HG03439 (cell line): ENCODE results near the gene STAT5B.
"Not testable (repeated sequence)": the region's sequence is repeated elsewhere in the genome, so short reads cannot be mapped to it uniquely, and the experiment has no call there.

Experiments used
- ATAC-seq: cut with Tn5 transposase; IDR thresholded peaks from one replicate; pipeline ENCODE4 v1.9.1; 2021; ENCODE audit warnings: mild to moderate bottlenecking, moderate library complexity; ENCODE audit not compliant: unreplicated experiment

STAT5B gene

DNA sequence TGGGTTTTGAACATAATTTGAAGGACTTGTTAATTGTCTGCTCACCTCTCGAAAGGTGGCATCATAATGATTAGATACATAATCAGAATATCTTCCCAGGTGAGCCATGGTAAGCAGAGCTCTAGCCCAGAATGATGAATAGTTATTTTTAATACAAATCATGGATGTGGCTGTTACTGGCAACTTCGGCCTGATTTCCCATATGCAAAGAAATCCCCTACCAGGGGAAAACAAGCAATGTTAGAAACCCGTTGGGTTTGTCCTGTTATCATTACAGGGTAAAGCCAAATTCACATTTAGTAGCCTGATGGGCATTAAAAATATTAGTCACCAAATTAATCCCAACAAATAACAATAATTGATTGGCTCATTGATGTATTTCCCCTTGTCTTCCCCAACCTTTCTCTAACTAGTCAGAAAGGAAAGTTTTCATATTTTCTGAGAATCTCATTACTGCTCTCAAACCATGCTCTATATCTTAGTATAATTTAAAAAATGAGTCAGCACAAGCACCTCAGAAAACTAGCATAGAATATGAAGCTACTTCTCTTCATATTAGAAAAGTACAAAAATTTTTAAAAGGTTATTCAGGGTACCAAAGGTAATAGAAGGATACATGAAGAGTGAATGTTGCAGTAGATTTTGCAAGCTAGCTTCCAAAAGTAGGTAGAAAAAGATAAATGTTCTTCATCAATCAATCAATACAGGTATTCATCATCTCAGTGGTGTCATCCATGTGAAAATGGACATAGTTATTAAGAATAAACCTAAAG, 5.0 kb downstream of the STAT5B start:
- no peak for ATAC-seq

DNA sequence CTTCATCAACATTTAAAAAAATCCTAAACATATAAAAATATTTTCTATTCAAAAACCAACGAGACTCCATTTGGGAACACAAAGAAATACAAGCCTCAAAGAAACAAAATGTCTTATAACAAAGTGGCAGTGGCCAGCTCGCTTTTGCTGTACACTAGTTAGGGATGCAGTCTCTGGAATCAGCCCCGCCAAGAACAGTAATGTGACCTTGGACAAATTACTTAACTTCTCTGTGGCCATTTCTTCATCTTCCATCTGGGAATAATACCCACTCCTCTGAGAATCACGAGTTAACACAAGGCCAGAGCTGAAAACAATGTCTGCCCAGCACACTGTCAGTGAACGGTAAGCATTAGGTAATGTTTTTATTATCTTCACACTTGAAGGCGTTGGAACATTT, 5.6 kb downstream of the STAT5B start:
- no peak for ATAC-seq

DNA sequence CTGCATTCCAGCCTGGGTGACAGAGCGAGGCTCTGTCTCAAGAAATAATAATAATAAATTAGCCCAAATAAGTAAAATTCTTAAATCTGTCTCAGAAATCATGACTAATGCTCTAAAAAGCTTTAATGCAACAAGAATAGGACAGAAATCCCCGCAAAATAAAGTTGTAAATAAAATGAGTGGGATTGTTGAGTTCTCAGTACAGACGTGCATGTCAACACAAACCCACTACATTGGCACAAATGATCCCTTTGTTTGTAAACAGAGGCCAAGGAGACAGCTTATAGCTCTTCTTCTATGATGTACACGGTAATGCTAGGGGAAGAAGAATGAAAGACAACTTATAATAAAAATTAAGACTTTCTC, 6.0 kb downstream of the STAT5B start:
- no peak for ATAC-seq

DNA sequence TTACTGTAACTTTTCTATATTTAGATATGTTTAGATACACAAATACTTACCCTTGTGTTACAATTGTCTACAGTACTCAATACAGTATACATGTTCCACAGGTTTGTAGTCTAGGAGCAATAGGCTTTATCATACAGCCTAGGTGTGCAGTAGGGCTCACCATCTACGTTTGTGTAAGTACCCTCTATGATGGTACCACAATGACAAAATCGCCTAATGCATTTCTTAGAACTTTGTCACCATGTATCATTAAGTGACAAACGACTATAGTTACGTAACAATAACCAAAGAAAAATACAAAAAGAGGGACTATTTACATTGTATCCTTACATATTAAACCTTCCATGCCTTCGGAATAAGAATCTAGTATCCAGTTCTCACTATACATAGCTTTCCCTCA, 8.0 kb downstream of the STAT5B start:
- no peak for ATAC-seq

DNA sequence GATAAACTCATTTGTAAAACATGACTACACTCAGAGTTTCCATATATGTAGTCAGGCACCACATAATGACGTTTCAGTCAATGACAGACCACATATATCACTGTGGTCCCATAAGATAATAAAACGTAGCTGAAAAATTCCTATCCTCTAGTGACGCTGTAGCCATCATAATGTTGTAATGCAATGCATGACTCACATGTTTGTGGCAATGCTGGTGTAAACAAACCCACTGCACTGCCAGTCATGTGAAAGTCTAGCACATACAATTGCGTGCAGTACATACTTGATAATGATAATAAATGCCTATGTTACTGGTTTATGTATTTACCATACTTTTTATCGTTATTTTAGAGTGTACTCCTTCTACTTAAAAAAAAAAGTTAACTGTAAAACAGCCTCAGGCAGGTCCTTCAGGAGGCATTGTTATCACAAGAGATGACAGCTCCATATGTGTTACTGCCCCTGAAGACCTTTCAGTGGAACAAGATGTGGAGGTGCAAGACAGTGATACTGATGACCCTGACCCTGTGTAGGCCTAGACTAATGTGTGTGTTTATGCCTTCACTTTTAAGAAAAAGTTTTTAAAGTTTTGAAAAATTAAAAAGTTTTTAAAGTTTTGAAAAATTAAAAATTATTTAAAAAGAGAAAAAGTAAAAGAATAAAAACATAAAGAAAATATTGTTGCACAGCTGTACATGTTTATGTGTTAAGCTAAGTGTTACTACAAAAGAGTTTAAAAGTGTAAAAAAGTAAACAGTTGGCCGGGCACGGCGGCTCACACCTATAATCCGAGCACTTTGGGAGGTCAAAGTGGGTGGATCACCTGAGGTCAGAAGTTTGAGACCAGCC, 9.0 kb downstream of the STAT5B start:
- no peak for ATAC-seq

DNA sequence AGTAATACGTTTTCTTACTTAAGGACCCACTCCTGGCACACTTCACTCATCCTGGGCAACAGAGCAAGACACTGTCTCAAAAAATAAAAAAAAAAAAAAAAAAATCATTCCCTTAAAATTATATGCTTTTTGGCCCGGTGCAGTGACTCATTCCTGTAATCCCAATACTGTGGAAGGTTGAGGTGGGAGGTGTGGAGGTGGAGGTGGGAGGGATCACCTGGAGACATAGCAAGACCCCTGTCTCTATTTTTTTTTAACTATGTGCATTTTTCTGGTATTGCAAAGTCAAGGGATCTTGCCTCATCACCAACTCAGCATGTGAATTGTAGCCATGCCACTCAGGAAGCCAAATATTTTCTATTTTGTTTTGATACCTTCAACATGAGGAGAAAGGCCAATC, 9.7 kb downstream of the STAT5B start:
- no peak for ATAC-seq

DNA sequence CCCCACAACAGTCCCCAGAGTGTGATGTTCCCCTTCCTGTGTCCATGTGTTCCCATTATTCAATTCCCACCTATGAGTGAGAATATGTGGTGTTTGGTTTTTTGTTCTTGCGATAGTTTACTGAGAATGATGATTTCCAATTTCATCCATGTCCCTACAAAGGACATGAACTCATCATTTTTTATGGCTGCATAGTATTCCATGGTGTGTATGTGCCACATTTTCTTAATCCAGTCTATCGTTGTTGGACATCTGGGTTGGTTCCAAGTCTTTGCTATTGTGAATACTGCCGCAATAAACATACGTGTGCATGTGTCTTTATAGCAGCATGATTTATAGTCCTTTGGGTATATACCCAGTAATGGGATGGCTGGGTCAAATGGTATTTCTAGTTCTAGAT, 11.8 kb downstream of the STAT5B start:
- not testable (repeated sequence) for ATAC-seq

DNA sequence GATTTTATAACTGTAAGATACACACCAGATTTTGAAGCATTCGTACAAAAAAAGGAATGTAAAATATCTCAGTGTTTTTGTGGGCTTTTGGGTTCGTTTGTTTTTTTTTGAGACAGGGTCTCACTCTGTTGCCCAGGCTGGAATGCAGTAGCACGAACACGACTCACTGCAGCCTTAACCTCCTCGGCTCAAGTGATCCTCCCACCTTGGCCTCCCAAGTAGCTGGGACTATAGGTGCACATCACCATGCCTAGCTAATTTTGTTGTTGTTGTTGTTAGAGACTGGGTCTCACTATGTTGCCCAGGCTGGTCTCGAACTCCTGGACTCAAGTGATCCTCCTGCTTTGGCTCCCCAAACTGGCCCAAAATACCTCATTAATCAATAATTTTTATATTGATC, 15.9 kb downstream of the STAT5B start:
- ATAC-seq, result no peak

DNA sequence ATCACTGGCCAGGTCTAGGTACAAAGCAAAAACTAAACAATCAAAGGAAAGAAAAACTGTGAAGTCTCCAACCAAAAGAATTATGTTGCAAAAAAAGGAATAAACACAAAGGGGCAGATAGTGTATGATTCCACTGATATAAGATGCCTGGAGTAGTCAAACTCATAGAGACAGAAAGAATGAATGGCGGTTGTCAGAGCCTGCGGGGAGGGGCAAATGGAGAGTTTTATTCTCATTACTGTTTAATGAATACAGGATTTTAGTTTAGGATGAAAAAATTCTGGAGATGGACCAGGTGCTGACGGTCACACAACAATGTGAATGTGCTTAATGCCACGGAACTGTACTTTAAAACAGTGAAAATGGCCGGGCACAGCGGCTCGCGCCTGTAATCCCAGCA, 20.7 kb downstream of the STAT5B start:
- no peak for ATAC-seq

DNA sequence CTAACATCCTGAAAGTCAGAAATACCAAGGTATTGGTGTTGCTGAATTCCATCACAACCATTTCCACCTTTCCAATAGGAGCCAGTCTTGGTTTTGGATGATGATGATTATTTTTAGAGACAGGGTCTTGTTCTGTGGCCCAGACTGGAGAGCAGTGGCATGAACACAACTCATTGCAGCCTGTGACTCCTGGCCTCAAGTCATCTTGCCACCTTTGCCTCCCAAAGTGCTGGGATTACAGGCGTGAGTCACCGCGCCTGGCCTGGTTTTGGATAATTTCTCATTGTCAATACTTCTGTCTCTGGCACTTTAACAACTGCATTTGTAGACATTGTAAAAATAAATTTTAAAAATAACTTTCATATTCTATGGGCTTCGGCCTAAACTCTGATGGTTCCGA, 22.6 kb downstream of the STAT5B start:
- no peak for ATAC-seq

DNA sequence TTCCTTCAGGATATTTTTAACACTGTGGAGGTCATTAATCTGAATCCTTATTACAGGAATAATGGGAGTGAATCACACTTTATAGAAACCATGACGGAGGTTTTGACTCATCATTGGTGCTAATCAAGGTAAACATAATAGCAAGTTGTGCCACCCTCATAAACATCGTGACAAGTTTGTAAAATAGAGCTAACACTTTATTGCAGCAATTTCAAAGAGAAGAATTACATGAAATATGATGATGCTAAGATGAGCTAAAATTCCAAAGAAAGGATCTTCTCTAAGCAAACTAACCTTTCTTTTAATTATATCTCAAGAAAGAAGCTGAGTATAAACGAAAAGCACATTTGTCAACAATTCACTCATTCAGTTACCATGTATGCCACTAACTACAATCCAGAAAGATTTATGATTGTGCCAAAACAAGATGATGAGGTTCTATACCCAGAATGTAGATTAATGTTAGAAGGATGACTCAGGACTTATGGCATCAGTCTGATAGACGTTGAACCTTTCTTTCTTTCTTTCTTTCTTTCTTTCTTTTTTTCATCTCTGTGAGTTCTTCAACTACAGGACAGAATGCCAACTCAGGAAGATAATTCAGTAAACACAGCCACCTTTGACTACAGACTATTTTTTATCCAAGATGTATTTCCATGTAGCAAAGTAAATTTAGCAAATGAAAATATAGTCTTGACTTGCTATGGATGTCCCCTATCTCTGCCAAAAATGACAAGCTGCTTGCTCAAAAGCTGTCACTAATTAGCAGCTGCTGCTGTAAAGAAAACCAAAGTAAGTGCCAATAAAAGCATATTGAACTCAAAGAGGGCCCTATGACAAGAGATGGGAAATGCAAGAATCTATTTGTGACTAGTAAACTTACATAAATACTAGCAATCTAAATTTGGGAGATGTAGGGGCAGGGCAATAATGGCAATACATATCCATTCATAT, 23.3 kb downstream of the STAT5B start:
- no peak for ATAC-seq

DNA sequence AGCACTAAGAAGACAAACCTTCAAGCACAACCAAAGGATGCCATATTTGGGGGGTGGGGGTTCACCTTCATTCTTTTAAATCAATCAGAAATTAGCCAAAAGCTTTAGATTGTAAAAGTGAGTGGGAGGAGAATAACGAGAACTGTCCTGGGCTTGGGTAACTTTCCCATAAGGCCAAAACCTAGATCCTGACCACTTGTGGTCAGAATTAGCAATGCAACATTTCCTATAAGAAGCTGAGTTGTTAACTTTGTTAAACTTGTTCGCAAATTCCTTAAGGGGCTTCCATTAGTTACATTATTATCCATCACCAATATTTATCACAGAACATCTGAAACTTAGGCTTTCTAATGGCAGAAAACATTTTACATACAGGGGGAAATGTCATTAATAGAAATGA, 25.1 kb downstream of the STAT5B start:
- ATAC-seq, result no peak

DNA sequence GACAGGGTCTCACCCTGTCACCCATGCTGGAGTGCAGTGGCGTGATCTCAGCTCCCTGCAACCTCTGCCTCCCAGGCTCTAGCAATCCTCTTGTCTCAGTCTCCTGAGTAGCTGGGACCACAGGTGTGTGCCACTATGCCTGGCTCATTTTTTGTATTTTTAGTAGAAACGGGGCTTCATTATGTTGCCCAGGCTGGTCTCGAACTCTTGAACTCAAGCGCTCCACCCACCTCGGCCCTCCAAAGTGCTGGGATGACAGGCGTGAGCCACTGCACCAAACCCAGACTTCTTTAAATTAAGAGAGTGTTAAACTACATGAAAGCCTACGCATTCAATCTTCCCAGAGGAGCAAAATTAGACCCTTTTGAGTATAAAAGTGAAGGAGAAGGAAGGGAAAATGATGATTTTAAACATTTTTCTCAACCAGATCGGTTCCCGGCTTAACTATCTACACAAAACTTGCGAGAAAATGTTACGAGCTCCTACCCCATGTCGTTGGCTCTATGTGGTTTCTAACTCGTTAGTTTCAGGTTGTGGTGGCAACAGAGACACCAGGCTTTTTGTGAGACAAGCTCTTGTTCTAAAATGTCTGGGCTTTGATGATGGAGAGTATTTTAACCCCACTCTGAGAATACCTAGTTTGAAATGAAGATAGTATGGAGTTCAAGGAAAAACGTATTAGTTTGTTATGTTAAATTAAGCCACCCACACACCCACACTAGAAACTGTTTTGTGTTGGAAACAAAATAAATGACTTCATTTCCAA, 26.3 kb downstream of the STAT5B start:
- no peak for ATAC-seq

DNA sequence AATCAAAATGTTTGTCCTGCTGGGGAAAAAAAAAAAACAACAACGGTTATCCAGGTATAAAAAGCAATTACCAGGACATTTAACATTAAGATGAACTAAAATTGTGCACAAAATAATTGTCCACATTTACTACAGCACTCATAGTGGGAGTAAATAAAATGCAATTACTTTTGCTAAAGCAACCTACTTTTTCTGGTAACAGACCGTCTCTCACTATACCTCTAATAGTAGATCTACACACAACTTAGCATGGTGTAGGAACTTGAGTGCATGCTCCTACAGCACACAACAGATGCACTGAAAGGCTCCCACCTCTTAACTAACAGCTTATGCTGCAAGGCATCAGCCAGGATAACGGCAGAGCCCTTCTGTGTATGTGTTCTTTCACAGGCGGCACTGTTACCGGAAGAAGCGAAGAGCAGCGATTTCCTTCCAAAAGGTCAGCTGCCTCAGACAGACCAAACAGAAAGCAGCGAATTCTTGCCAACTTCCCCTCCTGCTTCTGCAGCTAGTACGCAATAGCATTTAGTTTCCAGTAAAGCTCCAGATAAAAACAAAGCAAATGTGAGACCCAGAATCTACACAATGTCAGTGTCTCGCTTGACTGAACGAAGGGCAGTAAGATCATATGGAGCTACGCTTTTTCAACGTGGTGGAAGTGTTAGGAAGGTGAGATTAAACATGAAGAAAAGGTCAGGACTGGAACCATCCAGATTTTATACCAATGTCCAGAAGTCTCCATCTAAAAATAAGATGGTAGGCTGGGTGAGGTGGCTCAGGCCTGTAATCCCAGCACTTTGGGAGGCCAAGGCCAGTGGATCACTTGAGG, 27.6 kb downstream of the STAT5B start:
- ATAC-seq, result peak; percentile 68

DNA sequence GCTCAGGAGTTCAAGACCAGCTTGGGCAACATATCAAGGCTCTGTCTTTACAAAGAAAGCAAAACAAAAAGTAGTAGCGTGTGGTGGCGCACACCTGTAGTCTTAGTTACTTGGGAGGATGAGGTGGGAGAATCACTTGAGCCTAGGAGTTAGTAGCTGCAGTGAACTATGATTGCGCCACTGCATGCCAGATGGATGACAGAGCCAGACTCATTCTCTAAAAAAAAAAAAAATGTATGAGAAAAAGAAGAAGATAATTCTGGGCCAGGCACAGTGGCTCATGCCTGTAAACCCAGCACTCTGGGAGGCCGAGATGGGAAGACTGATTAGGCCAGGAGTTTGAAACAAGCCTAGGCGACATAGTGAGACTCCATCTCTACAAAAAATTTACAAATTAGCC, 28.5 kb downstream of the STAT5B start:
- ATAC-seq, result no peak

DNA sequence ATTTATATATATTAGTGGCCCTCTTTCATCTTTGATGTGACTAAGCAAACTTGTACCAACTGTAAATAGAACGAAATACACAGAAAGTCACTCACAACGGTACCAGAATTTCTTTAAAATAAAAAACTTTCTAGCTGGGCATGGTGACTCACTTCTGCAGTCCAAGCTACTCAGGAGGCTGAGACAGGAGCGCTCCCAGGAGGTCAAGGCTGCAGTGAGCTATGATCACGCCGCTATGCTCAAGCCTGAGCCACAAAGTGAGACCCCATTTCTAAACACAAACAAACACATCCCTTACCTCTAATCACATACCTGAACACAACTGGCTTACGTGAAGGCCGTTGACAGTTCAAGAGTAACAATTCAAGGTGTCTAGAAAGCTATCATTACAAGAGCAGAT, 29.7 kb downstream of the STAT5B start:
- ATAC-seq, result no peak

DNA sequence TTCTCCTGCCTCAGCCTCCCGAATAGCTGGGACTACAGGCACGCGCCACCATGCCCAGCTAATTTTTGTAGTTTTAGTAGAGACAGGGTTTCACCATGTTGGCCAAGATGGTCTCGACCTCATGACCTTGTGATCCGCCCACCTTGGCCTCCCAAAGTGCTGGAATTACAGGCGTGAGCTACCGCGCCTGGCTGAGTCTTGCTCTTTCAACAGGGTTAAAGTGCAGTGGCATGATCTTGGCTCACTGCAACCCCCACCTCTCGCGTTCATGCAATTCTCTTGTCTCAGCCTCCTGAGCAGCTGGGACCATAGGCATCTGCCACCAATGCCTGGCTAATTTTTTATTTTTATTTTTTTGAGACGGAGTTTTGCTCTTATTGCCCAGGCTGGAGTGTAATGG, 31.0 kb downstream of the STAT5B start:
- ATAC-seq, result not testable (repeated sequence)

DNA sequence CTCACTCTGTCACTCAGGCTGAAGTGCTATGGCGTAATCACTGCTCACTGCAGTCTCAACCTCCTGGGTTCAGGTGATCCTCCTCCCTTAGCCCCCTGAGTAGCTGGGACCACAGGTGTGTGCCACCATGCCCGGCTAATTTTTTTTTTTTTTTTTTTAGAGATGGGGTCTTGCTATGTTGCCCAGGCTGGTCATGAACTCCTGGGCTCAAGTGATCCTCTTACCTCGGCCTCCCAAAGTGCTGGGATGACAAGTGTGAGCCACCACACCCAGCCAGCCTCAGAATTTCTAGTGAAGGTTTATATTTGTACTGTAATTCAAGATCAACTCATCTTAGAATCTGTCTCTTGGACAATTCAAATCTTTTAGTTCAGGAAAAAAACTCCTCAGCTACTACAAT, 32.1 kb downstream of the STAT5B start:
- not testable (repeated sequence) for ATAC-seq

DNA sequence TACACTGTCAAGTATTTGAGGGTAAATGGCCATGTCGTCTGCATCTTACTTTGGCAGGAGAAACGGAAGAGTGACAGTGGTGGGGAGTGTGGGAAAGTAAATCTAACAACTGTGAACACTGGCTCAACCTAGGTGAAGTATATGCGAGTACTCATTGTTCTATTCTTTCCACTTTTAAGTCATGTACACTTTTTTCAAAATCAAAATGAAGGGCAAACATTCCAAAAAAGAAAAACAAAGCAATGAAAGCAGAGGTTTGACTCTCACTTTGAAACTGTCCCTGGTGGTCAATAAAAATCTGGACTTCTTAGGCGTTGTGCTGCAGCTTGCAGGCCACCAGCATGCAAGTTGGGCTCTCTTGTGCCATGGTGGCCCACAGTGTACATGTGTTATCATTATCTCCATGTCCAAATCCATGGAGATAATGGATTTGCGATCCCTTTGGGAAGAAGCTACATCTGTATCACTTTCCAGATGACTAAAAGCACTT, 32.7 kb downstream of the STAT5B start:
- no peak for ATAC-seq
